A549 treated with ZK216348 at 1 μM for 4 hours (cell line): Measurements from ENCODE around the gene GINS2. TPM values are rescaled to one million over a fixed set of nuclear protein-coding genes. Genes with fewer than 3 reads are reported as not detected.

Experiments
- total RNA-seq: library from RNA; stranded (reverse); fragments of 200-300 nt; extraction: Qiagen RNA extraction; gene quantifications from 5 replicates; pipeline ENCODE4 v1.2.3, GENCODE V29; 2022; ENCODE audit warnings: low read depth

The GINS2 gene
- 28.5 to 37.8 TPM (median 32.6 TPM) in 5 replicates for total RNA-seq

GRCh38 chr16:85688586-85689284 lies at the start of gene GINS2:
Gene GINS2 (minus strand): TSS chr16:85688954. CDS start chr16:85688898, 56 bp downstream.

Other genes starting within 250 kb of the GINS2 start
- gene GSE1, start 75.6 kb downstream of the GINS2 start, total RNA-seq, result 18.2 to 26.3 TPM (median 21.3 TPM) in 5 replicates
- gene C16orf74, start 62.1 kb upstream of the GINS2 start, total RNA-seq, result 10.3 to 16.7 TPM (median 15.6 TPM) in 5 replicates
- 53.7 to 83.7 TPM (median 71.9 TPM) in 5 replicates for gene EMC8, start 110.6 kb upstream of the GINS2 start, total RNA-seq
- 668 to 857 TPM (median 752 TPM) in 5 replicates for gene COX4I1, start 110.7 kb upstream of the GINS2 start, total RNA-seq
- gene IRF8, start 210.2 kb upstream of the GINS2 start, total RNA-seq, result 0.10 to 0.41 TPM (median 0.31 TPM) in 5 replicates